ENCODE results near the gene MCM9. TPM values are rescaled to one million over a fixed set of nuclear protein-coding genes. Genes with fewer than 3 reads are reported as not detected.

The MCM9 gene
- total RNA-seq, 1 donor from 2014 or later = 15.6 TPM

GRCh38 chr6:118865100-118865391 lies 69.9 kb downstream of the MCM9 start:
- DNase-seq (ENCODE audit: extremely low spot score, unreplicated experiment) = no peak
- Mint-ChIP-seq H3K4me3 (ENCODE audit: unreplicated experiment) (no peak overlapping the region), H3K27ac (ENCODE audit: unreplicated experiment) (no peak overlapping the region), H3K4me1 (ENCODE audit: unreplicated experiment) (peaks cover 3% of the 10 kb centered on the region), H3K27me3 (ENCODE audit: unreplicated experiment) (no peaks in the 10 kb centered on the region), H3K36me3 (ENCODE audit: unreplicated experiment) (peaks cover 6% of the 10 kb centered on the region), H3K9me3 (ENCODE audit: unreplicated experiment) (peaks cover 13% of the 10 kb centered on the region)
- no peak for TF ChIP-seq CTCF (IDR thresholded peaks at IDR 0.05)

- no peak overlapping the region for H3K4me3 Mint-ChIP-seq (ENCODE audit: unreplicated experiment)
- peaks cover 8% of the 10 kb centered on the region for H3K9me3 Mint-ChIP-seq (ENCODE audit: unreplicated experiment)
- H3K4me1 Mint-ChIP-seq (ENCODE audit: unreplicated experiment) = no peaks in the 10 kb centered on the region
- TF ChIP-seq CTCF (IDR thresholded peaks at IDR 0.05) = no peak
- H3K36me3 Mint-ChIP-seq (ENCODE audit: unreplicated experiment) = peaks cover 6% of the 10 kb centered on the region
- no peak for DNase-seq (ENCODE audit: extremely low spot score, unreplicated experiment)
- no peaks in the 10 kb centered on the region for H3K27me3 Mint-ChIP-seq (ENCODE audit: unreplicated experiment)
- no peak overlapping the region for H3K27ac Mint-ChIP-seq (ENCODE audit: unreplicated experiment)
These were observed 70.4 kb downstream of the MCM9 start for GRCh38 chr6:118864341-118865099.

GRCh38 chr6:118862443-118862842 lies 72.5 kb downstream of the MCM9 start:
- Mint-ChIP-seq H3K9me3 (ENCODE audit: unreplicated experiment) (peaks cover 8% of the 10 kb centered on the region), H3K27ac (ENCODE audit: unreplicated experiment) (no peak overlapping the region), H3K4me3 (ENCODE audit: unreplicated experiment) (no peak overlapping the region), H3K36me3 (ENCODE audit: unreplicated experiment) (no peaks in the 10 kb centered on the region), H3K4me1 (ENCODE audit: unreplicated experiment) (no peaks in the 10 kb centered on the region), H3K27me3 (ENCODE audit: unreplicated experiment) (no peaks in the 10 kb centered on the region)
- no peak for TF ChIP-seq CTCF (IDR thresholded peaks at IDR 0.05)
- no peak for DNase-seq (ENCODE audit: extremely low spot score, unreplicated experiment)

GRCh38 chr6:118860880-118861279 lies 74.1 kb downstream of the MCM9 start:
- Mint-ChIP-seq H3K4me1 (ENCODE audit: unreplicated experiment) (no peaks in the 10 kb centered on the region), H3K36me3 (ENCODE audit: unreplicated experiment) (no peaks in the 10 kb centered on the region), H3K9me3 (ENCODE audit: unreplicated experiment) (no peaks in the 10 kb centered on the region), H3K27ac (ENCODE audit: unreplicated experiment) (no peak overlapping the region), H3K4me3 (ENCODE audit: unreplicated experiment) (no peak overlapping the region), H3K27me3 (ENCODE audit: unreplicated experiment) (no peaks in the 10 kb centered on the region)
- no peak for DNase-seq (ENCODE audit: extremely low spot score, unreplicated experiment)
- no peak for TF ChIP-seq CTCF (IDR thresholded peaks at IDR 0.05)

GRCh38 chr6:118860363-118860762 lies 74.6 kb downstream of the MCM9 start:
- no peak for TF ChIP-seq CTCF (IDR thresholded peaks at IDR 0.05)
- DNase-seq (ENCODE audit: extremely low spot score, unreplicated experiment) = no peak
- no peak overlapping the region for H3K27ac Mint-ChIP-seq (ENCODE audit: unreplicated experiment)
- H3K4me3 Mint-ChIP-seq (ENCODE audit: unreplicated experiment) = no peak overlapping the region
- no peaks in the 10 kb centered on the region for H3K36me3 Mint-ChIP-seq (ENCODE audit: unreplicated experiment)
- H3K27me3 Mint-ChIP-seq (ENCODE audit: unreplicated experiment) = no peaks in the 10 kb centered on the region
- no peaks in the 10 kb centered on the region for H3K4me1 Mint-ChIP-seq (ENCODE audit: unreplicated experiment)
- no peaks in the 10 kb centered on the region for H3K9me3 Mint-ChIP-seq (ENCODE audit: unreplicated experiment)
